Measurements from ENCODE around the gene HOXB8.

GRCh38 chr17:48619826-48620449, 4.8 kb upstream of the HOXB8 start:
- TF ChIP-seq POLR2A (IDR thresholded peaks at IDR 0.05; ENCODE audit: low read depth, low read length) (no peak), POLR2AphosphoS5 (IDR thresholded peaks at IDR 0.05; ENCODE audit: low read depth, low read length) (no peak), PAX5 (IDR thresholded peaks at IDR 0.05; ENCODE audit: insufficient read depth, low read length, severe bottlenecking) (no peak), SPI1 (IDR thresholded peaks at IDR 0.05; ENCODE audit: low read depth, low read length) (no peak), TAF1 (IDR thresholded peaks at IDR 0.05; ENCODE audit: low read depth, low read length) (no peak)
